Kidney glomerular epithelial cell (primary cell): ENCODE results near the gene ARHGAP6.
"Not testable (repeated sequence)": the region's sequence is repeated elsewhere in the genome, so short reads cannot be mapped to it uniquely, and the experiment has no call there.

ENCODE experiments used
- DNase-seq: peaks from one replicate; lab custom pipeline; 2025; lab: John Stamatoyannopoulos, UW

The ARHGAP6 gene

DNA sequence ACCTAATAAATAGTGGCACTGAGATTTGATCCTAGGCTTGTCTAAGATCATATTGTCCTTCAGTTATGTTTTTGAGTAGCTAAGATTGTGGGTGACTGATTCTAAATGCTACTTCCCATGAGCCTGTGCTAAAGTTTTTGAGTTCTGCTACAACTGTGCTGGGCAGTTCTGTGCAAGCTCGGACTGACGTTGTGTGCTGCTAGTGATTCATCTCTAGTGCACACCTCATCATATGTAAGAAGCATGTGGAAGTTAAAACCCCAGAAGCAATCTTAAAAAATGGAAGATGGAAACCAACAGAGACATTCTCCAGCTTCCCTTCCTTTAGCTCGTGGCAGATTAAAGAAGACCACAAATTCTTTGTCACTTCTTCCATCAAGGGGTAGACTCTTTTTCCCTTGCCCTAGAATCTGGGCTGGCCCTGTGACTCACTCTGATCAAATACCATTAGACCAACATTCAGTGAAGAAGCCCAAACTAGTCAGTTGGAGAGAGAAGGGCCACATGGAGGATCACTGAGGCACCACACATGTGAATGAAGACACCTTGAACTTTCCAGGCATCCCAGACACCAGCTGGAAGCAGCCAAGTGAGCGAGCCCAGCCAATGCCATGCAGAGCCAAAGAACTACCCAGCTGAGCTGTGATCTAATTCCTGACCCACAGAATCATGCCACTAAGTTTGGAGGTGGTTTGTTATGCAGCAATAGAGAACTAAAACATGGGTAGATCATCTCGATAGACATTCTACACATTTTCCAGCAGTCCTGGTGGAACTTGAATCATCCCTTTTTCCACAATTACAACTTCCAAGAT, 16.8 kb downstream of the ARHGAP6 start:
- no peak for DNase-seq

- no peak for DNase-seq
Observed at GRCh38 chrX:11647138-11647537, 18.6 kb downstream of the ARHGAP6 start.

DNA sequence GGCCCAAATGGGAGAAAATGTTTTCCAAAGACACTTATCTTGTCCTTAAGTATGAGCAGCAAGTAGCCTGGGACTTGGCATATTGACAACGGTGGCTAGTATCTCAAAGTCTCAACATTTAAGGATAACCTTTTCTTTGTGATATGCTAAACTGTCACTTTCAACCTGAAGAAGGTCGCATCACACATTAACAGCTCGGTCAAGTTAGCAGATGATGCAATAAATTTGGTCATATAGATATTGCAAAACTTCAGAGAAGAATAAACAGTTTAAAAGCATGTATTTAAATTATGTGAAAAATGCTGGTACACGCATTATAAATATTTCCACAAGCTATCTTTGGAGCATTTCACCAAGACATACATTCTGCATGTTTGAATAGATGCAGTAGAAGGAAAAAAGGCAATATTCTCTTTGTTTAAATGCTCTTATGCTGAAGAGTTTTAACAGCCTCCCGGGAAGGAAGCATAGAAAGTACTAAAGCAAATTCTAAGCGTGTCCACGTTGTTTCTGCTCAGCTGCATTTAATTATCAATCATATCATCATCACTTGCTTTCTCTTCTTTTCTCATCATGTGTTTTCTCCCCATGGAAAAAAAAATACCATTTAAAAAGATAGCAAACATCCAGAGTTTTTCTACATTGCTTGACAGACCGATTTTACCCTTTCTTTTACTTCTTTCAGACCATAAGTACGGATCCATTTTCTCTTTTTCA, 24.2 kb downstream of the ARHGAP6 start:
- no peak for DNase-seq

DNA sequence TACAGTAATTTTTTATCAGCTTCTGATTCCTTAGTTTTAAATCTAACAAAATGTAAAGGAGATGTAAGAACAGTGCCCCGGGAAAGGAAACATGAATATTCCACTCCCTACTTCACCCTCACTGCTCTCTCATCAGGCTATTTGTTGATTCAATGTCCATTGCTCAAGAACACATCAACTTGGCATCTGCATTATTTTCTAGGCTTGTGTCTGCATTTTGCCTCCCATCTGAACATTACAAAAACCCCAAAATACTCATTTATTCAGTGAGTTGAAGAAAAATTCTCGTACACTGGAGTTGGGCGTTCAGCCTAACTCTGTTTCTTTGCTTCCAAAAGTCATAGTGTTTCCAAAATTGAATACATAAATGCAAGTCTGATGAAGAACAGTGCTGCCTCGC, 25.6 kb downstream of the ARHGAP6 start:
- no peak for DNase-seq

DNA sequence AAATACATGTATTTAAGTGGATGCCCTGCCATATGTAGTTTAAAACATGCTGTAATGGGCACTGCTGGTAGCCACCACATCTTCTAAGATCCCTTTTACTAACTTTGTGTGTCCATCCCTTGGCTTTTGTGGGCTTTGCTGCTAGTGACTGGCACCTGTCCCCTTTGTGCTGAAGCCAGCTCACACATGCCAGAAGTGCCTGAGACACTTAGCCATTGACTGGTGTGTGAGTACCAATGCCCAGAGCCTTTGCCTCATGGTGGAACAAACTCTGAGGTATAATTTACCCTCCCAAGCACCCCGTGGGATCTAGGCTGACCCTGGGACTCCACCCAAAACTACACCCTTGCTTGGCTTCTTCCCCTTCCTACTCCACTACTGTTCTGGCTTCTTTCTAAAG, 33.0 kb downstream of the ARHGAP6 start:
- DNase-seq: no peak

GRCh38 chrX:11629593-11630211, 36.0 kb downstream of the ARHGAP6 start:
- peak; percentile 5 for DNase-seq

DNA sequence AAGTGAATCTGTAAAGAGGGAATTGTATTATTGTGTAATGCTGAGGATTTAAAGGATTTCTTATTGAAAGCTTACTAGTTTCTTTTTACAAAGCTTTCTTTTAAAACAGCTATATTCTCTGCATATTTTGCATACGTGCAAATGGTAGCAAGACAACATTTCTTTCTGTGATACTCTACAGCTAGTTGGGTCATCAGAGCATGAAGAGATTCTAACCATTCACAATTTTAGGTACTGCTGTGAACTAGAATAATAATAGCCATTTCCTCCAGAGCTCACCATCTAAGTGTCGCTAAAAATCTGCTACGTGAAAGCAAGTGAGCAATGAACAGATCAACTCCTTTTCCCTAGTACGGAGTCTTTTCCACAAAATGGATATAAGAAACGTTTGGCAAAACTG, 37.3 kb downstream of the ARHGAP6 start:
- no peak for DNase-seq

GRCh38 chrX:11626351-11626750, 39.4 kb downstream of the ARHGAP6 start:
- DNase-seq: no peak

DNA sequence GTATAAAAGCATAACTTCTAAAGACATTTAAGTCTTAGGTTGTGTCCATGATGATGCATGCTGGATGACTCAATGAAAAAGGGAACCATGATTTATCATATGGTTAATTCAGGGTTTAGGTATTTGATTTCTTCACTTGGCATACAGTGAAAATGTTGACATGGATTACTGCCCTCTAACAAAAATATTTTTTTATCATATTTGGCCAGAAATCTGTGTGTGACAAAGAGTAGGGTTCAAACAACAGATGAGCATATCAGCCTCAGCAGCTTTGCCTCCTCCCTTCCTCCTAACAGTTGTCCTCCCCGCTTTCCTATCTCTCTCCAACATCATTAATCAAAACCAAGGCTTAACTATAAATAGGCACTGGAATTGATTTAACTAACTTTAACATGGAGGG, 46.3 kb downstream of the ARHGAP6 start:
- no peak for DNase-seq

DNA sequence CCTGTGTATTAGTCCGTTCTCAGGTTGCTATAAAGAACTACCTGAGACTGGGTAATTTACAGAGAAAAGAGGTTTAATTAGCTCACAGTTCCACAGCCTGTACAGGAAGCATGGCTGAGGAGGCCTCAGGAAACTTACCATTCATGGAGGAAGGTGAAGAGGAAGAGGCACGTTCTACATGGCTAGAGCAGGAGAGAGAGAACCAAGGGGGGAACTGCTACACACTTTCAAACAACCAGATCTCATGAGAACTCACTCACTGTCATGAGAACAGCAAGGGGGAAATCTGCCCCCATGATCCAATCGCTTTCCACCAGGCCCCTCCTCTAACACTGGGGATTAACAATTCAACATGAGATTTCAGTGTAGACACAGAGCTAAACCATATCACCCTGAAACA, 51.5 kb downstream of the ARHGAP6 start:
- not testable (repeated sequence) for DNase-seq

GRCh38 chrX:11611965-11612364, 53.8 kb downstream of the ARHGAP6 start:
- DNase-seq: no peak

DNA sequence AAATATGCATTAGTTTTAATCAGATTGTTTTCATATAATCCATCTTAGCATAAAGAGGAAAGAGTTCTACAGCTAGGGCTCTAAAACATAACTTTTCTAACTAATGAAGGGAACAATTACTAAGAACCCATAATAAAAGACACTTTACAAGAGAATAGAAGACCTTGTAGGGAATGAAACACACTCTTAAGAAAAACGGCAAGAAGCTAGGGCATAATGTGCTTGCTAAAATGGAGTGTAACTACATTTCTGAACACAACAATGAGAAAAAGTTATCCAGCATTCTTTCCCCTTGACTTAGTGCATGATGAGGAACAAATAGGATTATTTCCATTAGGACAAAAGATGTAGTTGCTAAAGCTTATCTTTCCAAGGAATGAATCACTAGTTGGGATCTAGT, 54.6 kb downstream of the ARHGAP6 start:
- no peak for DNase-seq

DNA sequence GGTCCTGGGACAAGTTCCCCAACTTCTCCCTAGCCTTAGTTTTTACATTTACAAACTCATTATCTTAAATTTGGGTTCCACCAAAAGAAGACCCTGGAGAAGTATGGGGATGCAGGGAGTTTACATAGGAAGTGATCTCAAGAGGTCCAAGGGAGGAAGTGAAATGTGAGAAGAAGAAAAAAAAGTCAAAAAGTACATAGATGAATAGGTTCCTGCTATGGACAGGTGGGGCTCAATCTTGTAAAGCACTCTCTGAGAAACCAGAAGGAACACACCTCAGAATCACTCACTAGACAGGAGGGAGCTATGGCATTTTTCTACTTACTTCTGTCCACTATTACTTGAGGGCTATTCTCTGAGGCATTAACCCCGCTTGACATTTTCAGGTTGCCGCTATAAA, 56.6 kb downstream of the ARHGAP6 start:
- no peak for DNase-seq

DNA sequence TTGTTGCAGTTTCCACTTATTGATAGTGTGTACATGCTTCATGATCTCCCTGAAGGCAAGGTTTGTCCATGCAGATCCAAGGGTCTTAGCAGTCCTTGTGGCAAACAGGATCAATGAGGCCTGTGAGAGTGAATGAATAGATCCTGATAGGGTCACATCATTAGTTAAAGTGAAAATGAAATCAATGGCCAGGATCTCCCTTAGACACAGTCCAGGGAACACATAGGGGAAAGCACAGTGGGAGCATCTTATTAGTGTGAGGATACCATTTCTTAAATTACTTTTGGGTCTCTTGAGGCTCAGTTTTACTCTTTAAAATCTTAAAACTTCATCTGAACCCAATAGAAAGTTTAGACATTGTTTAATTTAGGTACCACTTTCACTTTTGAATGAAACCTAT, 59.3 kb downstream of the ARHGAP6 start:
- no peak for DNase-seq

DNA sequence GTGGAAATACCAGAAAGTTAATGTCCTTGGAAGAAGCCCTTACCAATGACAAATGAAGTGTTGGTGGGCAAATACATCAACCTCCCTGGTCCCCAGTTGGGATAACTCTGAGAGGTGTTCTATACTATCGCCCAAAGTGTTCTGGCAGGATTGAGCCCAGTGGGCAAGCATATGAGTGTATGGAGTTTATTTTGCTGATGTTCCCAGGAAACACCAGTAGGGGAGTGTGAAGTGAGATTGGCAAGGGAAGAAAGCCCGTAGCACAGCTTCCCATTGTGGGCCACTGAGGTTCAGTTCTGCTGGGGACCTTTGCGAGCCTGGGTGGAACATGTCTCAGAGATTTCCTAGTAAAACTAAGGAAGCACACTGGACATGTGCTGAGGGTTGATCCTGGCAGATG, 65.1 kb downstream of the ARHGAP6 start:
- DNase-seq: no peak

GRCh38 chrX:11597479-11597878, 68.2 kb downstream of the ARHGAP6 start:
- no peak for DNase-seq

DNA sequence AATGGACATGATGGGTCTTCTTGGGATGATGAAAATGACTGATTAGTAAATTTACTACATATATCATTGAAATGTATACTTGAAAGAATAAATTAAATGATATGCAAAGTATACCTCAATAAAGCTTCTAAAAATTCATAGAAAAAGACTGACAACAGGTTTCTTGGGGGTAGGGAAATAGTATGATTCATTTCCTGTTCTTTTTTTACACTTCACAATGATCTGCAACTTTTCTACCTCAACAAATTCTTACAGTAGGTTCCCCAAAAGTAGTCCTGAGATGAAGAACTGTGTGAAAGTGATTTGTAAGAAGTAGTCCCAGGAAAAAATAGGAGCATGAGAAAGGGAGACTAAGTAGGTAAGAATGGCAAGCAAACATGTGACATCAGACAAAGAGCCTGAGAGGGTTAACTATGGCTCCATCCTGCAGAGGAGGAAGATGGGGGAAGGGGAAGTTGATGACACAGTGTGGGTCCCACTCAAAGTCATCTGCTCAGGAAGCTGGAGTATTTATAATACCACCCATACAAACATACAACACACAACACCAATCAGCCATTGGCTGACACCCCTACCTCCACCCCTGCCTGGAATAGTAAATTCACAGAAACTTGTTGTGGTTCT, 73.9 kb downstream of the ARHGAP6 start:
- no peak for DNase-seq

DNA sequence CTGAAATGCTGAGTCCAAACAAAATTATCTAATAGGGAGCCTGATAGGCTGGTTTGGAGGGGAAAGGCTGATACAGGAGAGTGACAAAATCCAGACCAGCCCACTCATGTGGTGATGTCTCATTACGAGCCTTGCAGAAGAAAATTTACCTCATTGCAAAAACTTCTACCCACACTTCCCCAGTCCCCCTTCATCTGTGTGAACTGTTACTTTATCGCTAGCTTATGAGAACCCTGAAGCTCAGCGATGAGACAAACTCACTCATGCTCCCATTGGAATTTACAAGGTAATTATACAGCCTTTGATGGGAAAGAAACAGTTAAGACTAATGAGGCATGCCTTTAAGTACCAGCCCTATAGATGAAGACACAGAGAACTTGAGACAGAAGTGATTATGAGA, 76.1 kb downstream of the ARHGAP6 start:
- DNase-seq: no peak

DNA sequence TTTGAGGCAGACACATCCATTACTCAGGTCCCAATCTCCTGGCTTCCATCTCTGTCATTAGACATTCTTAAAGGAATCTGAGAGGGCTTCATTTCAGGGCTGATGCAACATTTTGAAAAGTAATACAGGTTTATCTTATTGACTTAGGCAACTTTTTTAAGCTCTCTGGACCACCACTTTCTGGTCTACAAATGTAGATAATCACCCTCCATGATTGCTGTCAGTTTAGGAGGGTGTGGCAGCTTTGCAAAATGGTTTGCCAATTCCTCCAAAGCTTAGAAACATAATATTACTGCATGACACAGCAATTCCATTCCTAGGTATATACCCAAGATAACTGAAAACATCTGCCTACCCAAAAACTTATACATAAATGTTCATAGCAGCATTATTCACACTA, 77.6 kb downstream of the ARHGAP6 start:
- no peak for DNase-seq

GRCh38 chrX:11585174-11585573, 80.5 kb downstream of the ARHGAP6 start:
- DNase-seq: no peak

DNA sequence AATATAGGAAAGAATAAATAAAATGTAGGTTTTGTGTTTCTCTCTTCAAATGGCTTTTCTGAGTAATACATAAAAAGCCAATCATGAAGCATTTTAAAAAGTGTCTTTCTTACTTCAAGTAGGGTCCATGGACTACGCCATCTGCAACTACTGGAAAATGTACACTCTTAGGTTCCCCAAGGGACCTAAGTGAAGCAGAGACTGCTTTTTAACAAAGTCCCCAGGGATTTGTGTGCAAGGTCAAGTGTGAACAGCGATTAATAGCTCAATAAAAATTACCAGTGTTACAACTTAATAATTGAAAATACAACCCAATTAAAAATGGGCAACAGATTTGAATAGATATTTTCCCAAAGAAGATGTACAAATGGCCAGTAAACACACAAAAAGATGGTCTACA, 84.9 kb downstream of the ARHGAP6 start:
- no peak for DNase-seq
